Skeletal muscle tissue (tissue), 4 donors: ENCODE measurements around the gene RBM19. TPM values are rescaled to one million over a fixed set of nuclear protein-coding genes. Genes with fewer than 3 reads are reported as not detected.

ENCODE experiments used
- H3K27ac ChIP-seq: one replicate; pipeline ENCODE4 v1.7.0; 2013; ENCODE audit warnings: mild to moderate bottlenecking, low read depth, low read length, inconsistent platforms
- H3K27me3 ChIP-seq, 3 donors: one replicate each; pipeline ENCODE4 v1.7.0; 2013; ENCODE audit warnings: low read length in 3 of 3; ENCODE audit not compliant: control insufficient read depth in 3 of 3, insufficient read depth in 3 of 3
- H3K36me3 ChIP-seq, 3 donors: one replicate each; pipeline ENCODE4 v1.7.0; 2013; ENCODE audit warnings: low read length in 3 of 3; ENCODE audit not compliant: control insufficient read depth in 3 of 3, insufficient read depth in 3 of 3
- H3K4me1 ChIP-seq, 3 donors: one replicate each; pipeline ENCODE4 v1.7.0; 2013; ENCODE audit warnings: low read length in 3 of 3, mild to moderate bottlenecking in 3 of 3; ENCODE audit not compliant: control insufficient read depth in 3 of 3, insufficient read depth in 3 of 3
- H3K4me3 ChIP-seq, 3 donors: one replicate each; pipeline ENCODE4 v1.7.0; 2013; ENCODE audit warnings: low read length in 3 of 3
- H3K9ac ChIP-seq, 3 donors: one replicate each; pipeline ENCODE4 v1.7.0; 2013; ENCODE audit warnings: low read length in 3 of 3, mild to moderate bottlenecking in 3 of 3, moderate library complexity in 2 of 3, low read depth in 1 of 3
- H3K9me3 ChIP-seq, 3 donors: one replicate each; pipeline ENCODE4 v1.7.0; 2013; ENCODE audit warnings: low read length in 3 of 3; ENCODE audit not compliant: control insufficient read depth in 3 of 3
- total RNA-seq: library from RNA; depleted of rRNA; stranded (reverse); fragments of >200 nt; gene quantifications from one replicate; pipeline ENCODE4 v1.2.3, GENCODE V29; 2014
- donor health status: Osteomylitis.

Gene RBM19
- total RNA-seq, 1 donor from 2014 or later = 12.5 TPM

DNA sequence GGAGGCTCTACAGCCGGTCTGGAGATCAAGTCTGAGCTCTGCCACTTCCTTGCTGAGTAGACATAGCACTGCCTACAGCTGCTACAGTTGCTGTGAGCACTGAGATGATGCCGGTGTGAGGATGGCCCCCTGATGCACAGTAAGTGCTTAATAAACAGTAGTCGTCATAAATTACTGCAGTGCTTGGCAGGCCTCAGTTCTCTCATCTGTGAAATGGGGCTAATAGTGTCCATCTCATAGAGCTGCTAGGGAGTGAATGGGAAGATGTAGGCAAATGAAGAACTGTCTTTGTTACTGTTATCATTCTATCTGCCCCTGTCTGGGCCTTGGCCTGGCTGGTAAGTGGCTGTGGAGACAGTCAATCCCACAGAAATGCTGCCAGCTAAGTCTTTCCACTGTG, 124.3 kb downstream of the RBM19 start:
- H3K4me1 ChIP-seq = peaks cover 0 to 10% (median 5%) of the 10 kb centered on the region in 3 donors
- H3K4me3 ChIP-seq = no peak overlapping the region
- H3K27me3 ChIP-seq = no peaks in the 10 kb centered on the region
- H3K9ac ChIP-seq = no peak overlapping the region
- no peak overlapping the region for H3K27ac ChIP-seq
- H3K9me3 ChIP-seq = no peaks in the 10 kb centered on the region
- H3K36me3 ChIP-seq = peaks cover 6 to 14% (median 13%) of the 10 kb centered on the region in 3 donors

GRCh38 chr12:113840401-113841042, 125.6 kb downstream of the RBM19 start:
- Histone ChIP-seq H3K36me3 (peaks cover 6 to 14% (median 13%) of the 10 kb centered on the region in 3 donors), H3K9me3 (no peaks in the 10 kb centered on the region), H3K27me3 (no peaks in the 10 kb centered on the region), H3K4me3 (no peak overlapping the region), H3K4me1 (peaks cover 0 to 10% (median 5%) of the 10 kb centered on the region in 3 donors), H3K9ac (no peak overlapping the region), H3K27ac (no peak overlapping the region)

DNA sequence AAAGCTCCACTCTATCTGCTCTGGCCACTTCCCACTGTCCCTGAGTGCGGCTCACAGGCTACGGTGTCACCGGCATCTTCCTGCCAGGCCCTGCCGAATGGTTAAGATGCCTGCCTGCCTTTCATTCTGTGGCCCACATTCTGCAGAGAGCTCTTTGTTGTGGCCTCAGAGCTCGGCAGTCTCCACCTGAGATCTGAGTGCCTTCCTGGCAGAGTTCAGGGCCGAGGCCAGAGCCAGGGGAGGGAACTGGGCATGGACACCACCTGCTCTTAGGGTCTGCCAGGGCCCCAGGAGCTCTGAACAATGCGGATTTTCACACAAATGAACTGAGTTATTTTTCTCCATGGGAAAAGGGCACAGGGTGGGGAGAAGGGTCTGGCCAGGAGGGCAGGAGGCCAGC, 127.2 kb downstream of the RBM19 start:
- H3K9me3 ChIP-seq = no peaks in the 10 kb centered on the region
- no peak overlapping the region for H3K9ac ChIP-seq
- peaks cover 0 to 8% (median 0%) of the 10 kb centered on the region in 3 donors for H3K4me1 ChIP-seq
- H3K27me3 ChIP-seq = no peaks in the 10 kb centered on the region
- no peak overlapping the region for H3K4me3 ChIP-seq
- no peak overlapping the region for H3K27ac ChIP-seq
- H3K36me3 ChIP-seq = peaks cover 6 to 9% (median 8%) of the 10 kb centered on the region in 3 donors

GRCh38 chr12:113837528-113838296, 128.4 kb downstream of the RBM19 start:
- Histone ChIP-seq H3K36me3 (no peaks in the 10 kb centered on the region), H3K27me3 (no peaks in the 10 kb centered on the region), H3K4me1 (peaks cover 0 to 8% (median 0%) of the 10 kb centered on the region in 3 donors), H3K9ac (no peak overlapping the region), H3K9me3 (no peaks in the 10 kb centered on the region), H3K4me3 (no peak overlapping the region), H3K27ac (no peak overlapping the region)

- Histone ChIP-seq H3K4me1 (peaks cover 0 to 8% (median 0%) of the 10 kb centered on the region in 3 donors), H3K9me3 (no peaks in the 10 kb centered on the region), H3K36me3 (no peaks in the 10 kb centered on the region), H3K9ac (no peak overlapping the region), H3K4me3 (no peak overlapping the region), H3K27ac (no peak overlapping the region), H3K27me3 (no peaks in the 10 kb centered on the region)
Observed at GRCh38 chr12:113837084-113837483, 129.0 kb downstream of the RBM19 start.

DNA sequence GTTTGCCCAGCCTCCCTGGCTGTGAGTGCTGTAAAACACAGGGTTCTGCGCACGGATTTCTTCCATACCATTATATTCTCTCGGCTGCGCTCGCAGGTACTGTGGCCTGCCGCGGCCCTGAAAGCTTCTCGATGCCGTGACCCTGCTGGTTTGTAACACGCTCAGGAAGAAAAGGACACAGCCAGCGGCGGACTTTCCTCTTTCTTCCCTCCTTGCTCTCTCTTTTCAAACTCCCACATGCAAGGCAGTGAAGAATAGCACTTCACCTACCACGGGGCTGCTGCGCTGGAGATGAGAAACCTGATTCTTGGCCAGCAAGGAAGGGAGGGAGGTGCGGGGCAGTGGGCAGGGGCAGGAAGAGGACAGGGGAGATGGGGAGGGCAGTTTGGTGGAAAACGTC, 130.2 kb downstream of the RBM19 start:
- Histone ChIP-seq H3K9ac (no peak overlapping the region), H3K4me3 (no peak overlapping the region), H3K27ac (no peak overlapping the region), H3K9me3 (no peaks in the 10 kb centered on the region), H3K36me3 (no peaks in the 10 kb centered on the region), H3K27me3 (no peaks in the 10 kb centered on the region), H3K4me1 (peaks cover 0 to 8% (median 0%) of the 10 kb centered on the region in 3 donors)

DNA sequence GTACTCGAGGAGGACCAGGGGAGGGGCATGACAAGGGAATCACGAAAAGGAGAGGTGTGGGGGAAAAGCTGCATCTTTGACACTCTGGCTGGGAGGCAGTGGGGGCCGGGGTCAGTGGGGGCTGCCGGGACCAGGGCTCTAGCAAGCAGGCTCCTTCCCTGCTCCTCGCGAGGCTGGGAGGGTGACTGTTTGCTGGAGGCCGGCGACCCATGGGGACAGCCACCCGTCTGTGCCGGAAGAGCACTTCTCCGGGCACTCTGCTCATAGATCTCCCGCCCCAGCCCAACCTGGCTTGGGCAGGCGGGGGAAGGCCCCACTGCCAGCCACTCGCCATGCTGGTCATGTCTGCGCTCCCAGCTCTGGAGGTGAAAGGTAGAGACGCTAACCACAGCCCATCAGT, 130.7 kb downstream of the RBM19 start:
- no peak overlapping the region for H3K9ac ChIP-seq
- H3K27me3 ChIP-seq = no peaks in the 10 kb centered on the region
- no peak overlapping the region for H3K4me3 ChIP-seq
- no peaks in the 10 kb centered on the region for H3K36me3 ChIP-seq
- no peak overlapping the region for H3K27ac ChIP-seq
- H3K9me3 ChIP-seq = no peaks in the 10 kb centered on the region
- H3K4me1 ChIP-seq = peaks cover 0 to 8% (median 0%) of the 10 kb centered on the region in 3 donors

DNA sequence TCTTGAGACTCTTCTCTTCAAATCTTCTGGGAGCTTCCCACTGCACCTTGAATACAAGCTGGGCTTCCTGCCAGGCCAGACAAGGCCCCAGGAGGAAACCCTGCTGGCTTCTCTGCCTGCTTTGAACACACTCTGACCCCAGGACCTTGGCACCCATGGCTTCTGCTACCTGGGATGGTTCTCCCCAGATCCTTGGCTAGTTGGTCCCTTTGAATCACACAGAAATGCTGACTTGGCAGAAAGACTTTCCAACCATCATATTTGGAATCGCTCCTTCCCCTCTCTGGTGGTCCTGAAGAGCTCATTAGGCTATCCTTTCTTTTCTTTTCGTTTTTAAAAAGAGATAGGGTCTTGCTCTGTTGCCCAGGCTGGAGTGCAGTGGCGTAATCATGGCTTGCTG, 132.7 kb downstream of the RBM19 start:
- Histone ChIP-seq H3K27me3 (no peaks in the 10 kb centered on the region), H3K9ac (no peak overlapping the region), H3K4me1 (no peaks in the 10 kb centered on the region), H3K27ac (no peak overlapping the region), H3K36me3 (no peaks in the 10 kb centered on the region), H3K4me3 (no peak overlapping the region), H3K9me3 (no peaks in the 10 kb centered on the region)

DNA sequence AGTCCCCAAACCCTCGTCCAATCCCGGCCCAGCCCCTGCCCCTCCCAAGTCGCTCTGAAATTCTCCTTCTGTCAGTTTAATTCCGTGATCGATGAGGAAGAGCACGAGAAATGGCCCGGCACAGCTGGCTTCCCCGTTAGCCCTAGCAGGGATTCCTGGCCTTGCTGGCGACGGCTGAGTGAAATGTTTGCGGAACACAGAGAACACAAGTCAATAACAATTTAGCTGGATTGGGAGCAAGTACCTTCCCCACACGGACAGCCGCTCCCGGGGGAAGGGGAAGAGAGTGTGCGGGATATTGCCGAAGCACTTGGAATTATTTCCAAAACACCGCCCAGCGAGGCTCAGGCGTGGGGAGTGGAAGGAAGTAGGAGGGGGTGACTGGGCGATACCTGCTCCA, 134.6 kb downstream of the RBM19 start:
- Histone ChIP-seq H3K4me3 (no peak overlapping the region), H3K27me3 (no peaks in the 10 kb centered on the region), H3K27ac (no peak overlapping the region), H3K9ac (no peak overlapping the region), H3K36me3 (no peaks in the 10 kb centered on the region), H3K9me3 (no peaks in the 10 kb centered on the region), H3K4me1 (no peaks in the 10 kb centered on the region)

DNA sequence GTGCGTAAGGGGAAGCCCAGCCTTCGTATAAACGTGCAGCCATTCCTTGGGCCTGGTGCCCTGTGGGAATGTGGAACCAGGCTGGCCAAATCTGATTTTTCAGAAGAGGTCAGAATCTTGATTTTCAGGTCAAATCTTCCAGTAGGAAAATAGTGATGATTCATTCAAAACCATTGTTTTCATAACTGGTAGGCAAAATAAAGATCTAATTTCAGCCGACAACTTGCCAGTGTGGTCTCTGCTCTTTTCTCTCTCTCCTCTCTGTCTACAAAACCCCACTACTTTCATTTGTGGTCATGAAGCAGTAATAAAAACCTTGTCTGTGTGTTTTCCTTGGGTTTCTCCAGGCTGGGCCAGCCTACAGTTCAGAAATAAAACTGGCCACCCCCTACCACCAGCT, 135.1 kb downstream of the RBM19 start:
- no peaks in the 10 kb centered on the region for H3K27me3 ChIP-seq
- H3K9ac ChIP-seq = no peak overlapping the region
- no peaks in the 10 kb centered on the region for H3K9me3 ChIP-seq
- H3K4me1 ChIP-seq = no peaks in the 10 kb centered on the region
- no peak overlapping the region for H3K4me3 ChIP-seq
- no peak overlapping the region for H3K27ac ChIP-seq
- no peaks in the 10 kb centered on the region for H3K36me3 ChIP-seq
